Measurements from ENCODE around the gene OR10AD1.
"Not testable (repeated sequence)": the region's sequence is repeated elsewhere in the genome, so short reads cannot be mapped to it uniquely, and the experiment has no call there.

The OR10AD1 gene, protein sequence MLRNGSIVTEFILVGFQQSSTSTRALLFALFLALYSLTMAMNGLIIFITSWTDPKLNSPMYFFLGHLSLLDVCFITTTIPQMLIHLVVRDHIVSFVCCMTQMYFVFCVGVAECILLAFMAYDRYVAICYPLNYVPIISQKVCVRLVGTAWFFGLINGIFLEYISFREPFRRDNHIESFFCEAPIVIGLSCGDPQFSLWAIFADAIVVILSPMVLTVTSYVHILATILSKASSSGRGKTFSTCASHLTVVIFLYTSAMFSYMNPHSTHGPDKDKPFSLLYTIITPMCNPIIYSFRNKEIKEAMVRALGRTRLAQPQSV

DNA sequence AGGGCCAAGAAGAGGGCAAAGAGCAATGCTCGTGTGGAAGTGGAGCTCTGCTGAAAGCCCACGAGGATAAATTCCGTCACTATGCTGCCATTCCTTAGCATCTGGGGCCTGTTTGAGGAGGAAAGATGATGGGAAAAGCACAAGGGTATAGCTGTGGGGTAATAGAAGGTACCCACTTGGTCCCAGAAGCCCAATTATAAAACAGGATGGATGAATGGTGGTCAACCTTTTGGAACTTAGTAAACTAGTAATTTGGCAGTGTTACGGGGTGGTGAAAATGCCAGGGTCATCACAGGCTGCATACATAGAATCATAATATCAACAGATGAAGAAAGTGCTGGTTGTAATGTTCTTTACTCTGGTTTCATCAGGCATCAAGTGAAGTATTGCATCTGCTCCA, at the start of gene OR10AD1:
Gene OR10AD1 (minus strand): TSS at position 101 of the 400 bp plus-strand sequence. CDS start 0 bp downstream, at position 101.
- no peak for DNase-seq

GRCh38 chr12:48247181-48247966, 44.3 kb upstream of the OR10AD1 start:
- DNase-seq, result no peak

DNA sequence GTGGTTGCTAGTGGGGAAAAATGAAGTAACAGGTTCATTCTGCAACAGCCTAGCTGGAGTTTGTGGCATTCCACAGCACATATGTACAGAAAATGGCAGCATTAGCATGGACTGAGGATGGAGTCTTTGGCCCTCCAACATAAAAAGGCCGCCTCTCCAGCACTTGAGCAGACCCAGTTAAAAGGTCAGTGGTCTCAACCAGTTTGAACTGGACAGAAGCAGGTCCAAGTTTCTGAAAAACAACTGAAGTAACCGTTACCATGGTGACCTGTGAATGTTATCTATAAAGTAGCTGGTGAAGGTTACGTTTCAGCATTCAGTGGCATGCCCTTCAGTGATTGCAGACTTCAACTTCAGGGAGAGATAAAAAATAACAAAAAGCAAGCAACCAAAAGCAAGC, 34.1 kb upstream of the OR10AD1 start:
- DNase-seq, result no peak

GRCh38 chr12:48235796-48236333, 32.8 kb upstream of the OR10AD1 start:
- DNase-seq, result no peak

DNA sequence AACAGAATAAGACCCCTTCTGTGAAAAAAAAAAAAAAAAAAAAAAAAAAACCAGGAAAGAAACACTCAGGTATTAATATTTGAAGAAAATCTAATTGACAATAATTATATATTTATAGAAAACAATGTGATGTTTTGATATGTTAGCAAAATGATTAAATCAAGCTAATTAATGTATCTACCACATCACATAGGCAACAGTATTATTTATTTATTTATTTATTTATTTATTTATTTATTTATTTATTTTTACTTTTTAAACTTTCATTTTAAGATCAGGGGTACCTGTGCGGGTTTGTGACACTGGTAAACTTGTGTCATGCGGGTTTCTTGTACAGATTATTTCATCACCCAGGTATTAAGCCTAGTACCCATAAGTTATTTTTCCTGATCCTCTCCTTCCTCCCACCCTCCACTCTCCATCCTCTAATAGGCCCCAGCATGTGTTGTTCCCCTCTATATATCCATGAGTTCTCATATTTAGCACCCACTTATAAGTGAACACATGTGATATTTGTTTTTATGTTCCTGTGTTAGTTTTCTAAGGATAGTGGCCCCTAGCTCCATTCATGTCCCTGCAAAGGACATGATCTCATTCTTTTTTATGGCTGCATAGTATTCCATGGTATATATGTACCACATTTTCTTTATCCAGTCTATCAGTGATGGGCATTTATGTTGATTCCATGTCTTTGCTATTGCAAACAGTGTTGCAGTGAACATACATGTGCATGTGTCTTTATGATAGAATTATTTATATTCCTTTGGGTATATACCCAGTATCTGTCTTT, 28.3 kb upstream of the OR10AD1 start:
- not testable (repeated sequence) for DNase-seq

GRCh38 chr12:48224533-48224932, 21.4 kb upstream of the OR10AD1 start:
- not testable (repeated sequence) for DNase-seq

GRCh38 chr12:48221645-48222044, 18.6 kb upstream of the OR10AD1 start:
- no peak for DNase-seq

DNA sequence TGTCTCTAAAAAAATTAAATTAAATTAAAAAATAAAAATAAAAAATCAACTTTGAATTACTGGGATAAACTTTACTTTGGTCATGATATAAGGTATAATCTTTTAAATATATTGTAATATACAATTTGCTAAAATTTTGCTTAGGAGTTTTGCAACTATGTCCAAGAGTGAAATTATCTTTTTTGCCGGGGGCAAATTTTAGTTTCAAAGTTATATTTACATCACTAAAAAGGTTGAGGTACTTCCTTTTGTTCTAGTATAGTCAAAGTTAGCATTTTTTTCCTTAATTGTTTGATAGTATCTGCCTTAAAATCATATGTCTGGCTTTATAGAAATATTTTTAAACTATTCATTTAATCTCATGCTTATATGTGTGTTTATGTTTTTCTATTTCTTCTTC, 17.6 kb upstream of the OR10AD1 start:
- no peak for DNase-seq

DNA sequence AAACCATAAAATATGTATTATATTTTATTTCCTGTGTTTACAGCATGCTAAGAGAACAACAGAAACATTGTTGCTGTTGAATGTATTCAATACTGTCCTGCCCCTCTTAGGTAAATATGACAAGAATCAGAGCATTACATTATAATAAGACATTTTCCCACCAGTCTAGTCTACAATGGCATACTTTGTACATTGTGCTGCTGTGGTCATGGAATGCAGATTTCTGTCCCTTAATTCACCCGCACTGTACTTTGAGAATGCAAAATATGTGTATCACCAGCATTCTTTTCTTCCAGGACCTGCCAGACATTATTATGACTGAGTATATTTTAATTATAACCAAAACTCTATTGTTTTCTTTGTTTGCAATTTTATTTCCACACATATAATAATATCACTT, 16.5 kb upstream of the OR10AD1 start:
- DNase-seq, result no peak

GRCh38 chr12:48216785-48217184, 13.7 kb upstream of the OR10AD1 start:
- DNase-seq, result no peak

DNA sequence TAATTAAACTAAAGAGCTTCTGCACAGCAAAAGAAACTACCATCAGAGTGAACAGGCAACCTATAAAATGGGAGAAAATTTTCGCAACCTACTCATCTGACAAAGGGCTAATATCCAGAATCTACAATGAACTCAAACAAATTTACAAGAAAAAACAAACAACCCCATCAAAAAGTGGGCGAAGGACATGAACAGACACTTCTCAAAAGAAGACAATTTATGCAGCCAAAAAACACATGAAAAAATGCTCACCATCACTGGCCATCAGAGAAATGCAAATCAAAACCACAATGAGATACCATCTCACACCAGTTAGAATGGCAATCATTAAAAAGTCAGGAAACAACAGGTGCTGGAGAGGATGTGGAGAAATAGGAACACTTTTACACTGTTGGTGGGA, 6.4 kb upstream of the OR10AD1 start:
- not testable (repeated sequence) for DNase-seq

DNA sequence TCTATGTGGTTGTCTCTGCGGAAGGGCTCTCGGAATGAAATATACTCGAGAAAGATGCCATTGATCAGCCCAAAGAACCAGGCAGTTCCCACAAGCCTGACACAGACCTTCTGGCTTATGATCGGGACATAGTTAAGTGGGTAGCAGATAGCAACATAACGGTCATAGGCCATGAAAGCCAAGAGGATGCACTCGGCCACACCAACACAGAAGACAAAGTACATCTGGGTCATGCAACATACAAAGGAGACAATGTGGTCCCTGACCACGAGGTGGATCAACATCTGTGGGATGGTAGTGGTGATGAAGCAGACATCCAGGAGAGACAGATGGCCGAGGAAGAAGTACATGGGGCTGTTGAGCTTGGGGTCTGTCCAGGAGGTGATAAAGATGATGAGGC, 326 bp downstream of the OR10AD1 start:
- no peak for DNase-seq

GRCh38 chr12:48201516-48201915, 1.6 kb downstream of the OR10AD1 start:
- no peak for DNase-seq

- DNase-seq, result no peak
These were observed 2.0 kb downstream of the OR10AD1 start for GRCh38 chr12:48201091-48201490.

- no peak for DNase-seq
These were observed 3.3 kb downstream of the OR10AD1 start for GRCh38 chr12:48199774-48200221.

- DNase-seq, result no peak
These were observed 4.1 kb downstream of the OR10AD1 start for GRCh38 chr12:48198985-48199384.

GRCh38 chr12:48198672-48198971, 4.5 kb downstream of the OR10AD1 start:
- no peak for DNase-seq

DNA sequence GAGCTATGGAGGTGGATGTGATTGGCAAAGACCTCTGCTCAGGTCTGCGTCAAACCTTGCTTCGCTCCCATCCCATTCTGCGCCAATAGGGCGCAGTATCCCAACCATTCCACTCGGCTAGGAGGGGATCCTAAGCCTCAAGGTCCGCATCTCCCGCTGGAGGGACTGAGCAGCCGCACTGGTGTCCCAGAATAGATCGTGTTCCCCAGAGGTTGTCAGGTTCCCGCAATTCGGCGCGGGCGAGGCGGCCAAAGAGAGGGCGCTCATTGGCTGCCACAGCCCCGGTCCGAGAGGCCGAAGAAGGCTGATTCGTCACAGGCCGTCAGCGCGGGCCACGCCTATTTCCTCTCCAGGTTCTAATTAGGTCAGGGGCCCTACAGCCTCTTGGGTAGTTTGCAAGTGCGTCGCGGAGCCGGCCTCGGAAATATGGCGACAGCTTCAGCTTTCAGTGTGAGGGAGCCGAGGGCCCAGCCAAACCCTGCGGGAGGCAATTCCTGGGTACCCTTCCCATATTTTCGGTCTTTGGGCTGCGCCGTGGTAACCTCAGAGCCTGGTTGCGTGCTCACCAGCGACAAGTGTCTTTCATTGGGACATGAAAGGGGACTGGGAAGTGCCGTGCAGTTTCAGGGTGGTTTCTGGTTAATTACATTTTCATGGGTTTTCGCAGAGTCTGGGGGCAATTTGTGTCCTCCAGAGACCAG, 5.0 kb downstream of the OR10AD1 start:
- no peak for DNase-seq

DNA sequence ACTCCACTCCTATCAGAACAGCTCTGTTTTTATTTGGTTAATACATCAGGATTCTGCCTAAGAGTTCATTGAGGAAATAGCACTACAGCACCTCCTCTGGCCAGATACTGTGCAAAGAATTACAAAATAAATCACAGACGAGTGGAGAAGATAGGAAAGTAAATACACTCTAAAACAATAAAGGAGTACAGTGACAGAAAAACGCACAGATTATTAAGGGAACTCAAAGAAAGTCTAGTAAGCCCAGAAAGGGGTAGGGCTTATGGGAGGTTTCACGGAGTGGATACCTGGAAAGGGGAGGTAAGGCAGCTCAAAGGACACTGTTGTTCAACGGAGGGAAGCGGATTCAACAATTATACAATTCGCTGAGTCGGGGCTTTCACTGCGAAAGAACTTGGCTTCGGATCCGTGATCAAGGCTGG, 5.5 kb downstream of the OR10AD1 start:
- no peak for DNase-seq

DNA sequence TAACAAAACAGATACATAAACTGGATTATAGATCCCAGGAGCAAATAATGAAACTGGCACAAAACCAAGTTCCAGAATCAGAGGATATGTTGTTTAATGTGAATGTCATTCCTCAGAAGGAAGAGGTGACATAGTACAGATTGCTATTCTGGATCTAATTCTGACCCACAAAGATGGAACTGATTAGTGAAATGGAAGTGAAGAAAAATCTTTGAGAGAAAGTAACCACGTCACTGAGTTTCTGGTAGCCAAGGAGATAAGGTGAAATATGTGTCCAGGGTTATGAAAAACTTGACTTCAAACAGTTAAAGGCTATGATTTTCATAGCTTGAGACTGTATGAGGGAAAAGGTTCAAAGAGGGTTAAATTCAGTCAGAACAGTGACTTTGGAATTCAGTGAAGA, 8.3 kb downstream of the OR10AD1 start:
- DNase-seq, result no peak

- DNase-seq, result no peak
These were observed 9.5 kb downstream of the OR10AD1 start for GRCh38 chr12:48193623-48194022.

DNA sequence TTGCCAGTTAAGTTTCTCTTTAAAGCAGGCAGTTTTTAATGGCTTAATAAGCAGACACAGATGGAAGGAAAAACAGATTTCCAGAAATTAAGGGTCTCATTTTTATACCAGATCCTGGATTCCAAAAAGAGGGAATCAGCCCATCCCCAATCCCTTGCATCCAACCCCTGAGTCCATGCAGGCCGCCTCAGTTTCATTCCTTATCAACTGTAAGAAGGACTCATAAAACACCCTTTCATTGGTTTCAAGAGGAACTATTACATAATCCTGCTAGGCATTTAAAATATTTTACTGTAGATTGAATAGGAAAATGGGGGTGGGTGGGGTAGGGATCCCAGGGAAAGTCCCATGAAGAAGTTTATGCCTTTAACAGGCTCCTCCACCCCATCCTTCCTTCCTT, 10.2 kb downstream of the OR10AD1 start:
- no peak for DNase-seq

DNA sequence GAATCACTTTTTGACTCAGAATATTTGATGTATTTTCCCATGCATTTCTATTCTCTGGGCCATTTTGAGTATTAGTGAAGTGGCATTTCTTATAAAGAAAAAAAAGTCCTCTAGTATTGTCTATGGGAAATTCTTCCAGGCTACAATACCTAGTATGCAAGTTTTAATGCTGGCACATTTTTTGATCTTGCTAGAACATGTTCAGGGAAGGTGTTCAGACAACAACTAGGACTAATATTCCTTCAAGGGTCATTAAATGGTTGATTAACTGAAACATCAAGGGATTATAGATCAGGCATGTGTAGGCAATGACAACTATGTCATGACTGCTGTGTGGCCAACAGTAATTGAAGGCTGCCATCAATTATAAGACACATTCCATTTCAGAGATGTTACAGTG, 12.0 kb downstream of the OR10AD1 start:
- no peak for DNase-seq
